NB4 (cell line): ENCODE data around the gene BCL7C.

ENCODE experiments used
- DNase-seq: peaks from one replicate; pipeline ENCODE4 v3.0.0; 2010; ENCODE audit warnings: low read depth
- H3K4me3 ChIP-seq: one replicate; pipeline ENCODE4 v1.5.1; 2011; ENCODE audit warnings: mild to moderate bottlenecking, low read depth, low read length, moderate library complexity
- CTCF ChIP-seq: IDR thresholded peaks from one replicate; pipeline ENCODE4 v1.5.1; 2012; ENCODE audit warnings: low read depth, low read length
- MAX ChIP-seq: IDR thresholded peaks from 2 replicates; pipeline ENCODE4 v1.6.1; 2011; ENCODE audit warnings: low read depth, low read length
- MYC ChIP-seq: IDR thresholded peaks from 2 replicates; pipeline ENCODE4 v1.6.1; 2011; ENCODE audit warnings: low read depth, low read length
- POLR2A ChIP-seq: IDR thresholded peaks from 2 replicates; pipeline ENCODE4 v1.6.1; 2011; ENCODE audit warnings: mild to moderate bottlenecking; ENCODE audit not compliant: insufficient read length; ENCODE audit errors: extremely low read depth

Gene BCL7C

GRCh38 chr16:30875871-30876801, 17.7 kb downstream of the BCL7C start:
- peak; percentile 81 for DNase-seq
- TF ChIP-seq MYC, result peak; percentile 13; the same call in 1 of the 2 replicates
- no peak for TF ChIP-seq CTCF
- peak overlapping the region; percentile 64 for H3K4me3 ChIP-seq

- TF ChIP-seq CTCF, result no peak
- TF ChIP-seq POLR2A, result peak; percentile 97
- TF ChIP-seq MAX, result peak; percentile 87
- peak; percentile 83 for TF ChIP-seq MYC
- H3K4me3 ChIP-seq, result peak overlapping the region; percentile 64
- peak; percentile 95 for DNase-seq
These were observed 18.8 kb downstream of the BCL7C start for GRCh38 chr16:30874821-30875717.

- peak overlapping the region; percentile 64 for H3K4me3 ChIP-seq
- DNase-seq, result no peak
- no peak for TF ChIP-seq MYC
- TF ChIP-seq POLR2A, result no peak
- no peak for TF ChIP-seq MAX
- no peak for TF ChIP-seq CTCF
These were observed 19.5 kb downstream of the BCL7C start for GRCh38 chr16:30874244-30874820.

GRCh38 chr16:30870904-30871303, 23.0 kb downstream of the BCL7C start:
- no peak for TF ChIP-seq MYC
- TF ChIP-seq CTCF, result no peak
- TF ChIP-seq MAX, result no peak
- TF ChIP-seq POLR2A, result no peak
- DNase-seq, result no peak
- no peak overlapping the region for H3K4me3 ChIP-seq

- peak; percentile 24 for DNase-seq
- peak; percentile 19 for TF ChIP-seq CTCF
- TF ChIP-seq MAX, result no peak
- no peak overlapping the region for H3K4me3 ChIP-seq
These were observed 26.1 kb downstream of the BCL7C start for GRCh38 chr16:30867747-30868146.
